ENCODE data around the gene AKR1A1.

Gene AKR1A1

DNA sequence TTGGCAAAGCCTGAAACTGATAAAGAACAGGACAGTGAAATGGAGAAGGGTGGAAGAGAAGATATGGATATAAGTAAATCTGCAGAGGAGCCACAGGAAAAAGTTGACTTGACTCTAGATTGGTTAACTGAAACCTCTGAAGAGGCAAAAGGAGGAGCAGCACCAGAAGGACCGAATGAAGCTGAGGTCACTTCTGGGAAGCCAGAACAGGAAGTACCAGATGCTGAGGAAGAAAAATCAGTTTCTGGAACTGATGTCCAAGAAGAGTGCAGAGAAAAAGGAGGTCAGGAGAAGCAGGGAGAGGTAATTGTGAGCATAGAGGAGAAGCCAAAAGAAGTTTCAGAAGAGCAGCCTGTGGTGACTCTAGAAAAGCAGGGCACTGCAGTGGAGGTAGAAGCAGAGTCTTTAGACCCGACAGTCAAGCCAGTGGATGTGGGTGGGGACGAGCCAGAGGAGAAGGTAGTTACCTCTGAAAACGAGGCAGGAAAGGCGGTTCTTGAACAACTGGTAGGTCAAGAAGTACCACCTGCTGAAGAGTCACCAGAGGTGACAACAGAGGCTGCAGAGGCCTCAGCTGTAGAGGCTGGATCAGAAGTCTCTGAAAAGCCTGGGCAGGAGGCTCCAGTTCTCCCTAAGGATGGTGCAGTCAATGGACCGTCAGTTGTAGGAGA, 56.9 kb downstream of the AKR1A1 start:
- no peak for DNase-seq (ENCODE audit: low read depth)
- no peak overlapping the region for H3K4me3 ChIP-seq (ENCODE audit: low read depth, low read length)
- TF ChIP-seq, protein P1, sequence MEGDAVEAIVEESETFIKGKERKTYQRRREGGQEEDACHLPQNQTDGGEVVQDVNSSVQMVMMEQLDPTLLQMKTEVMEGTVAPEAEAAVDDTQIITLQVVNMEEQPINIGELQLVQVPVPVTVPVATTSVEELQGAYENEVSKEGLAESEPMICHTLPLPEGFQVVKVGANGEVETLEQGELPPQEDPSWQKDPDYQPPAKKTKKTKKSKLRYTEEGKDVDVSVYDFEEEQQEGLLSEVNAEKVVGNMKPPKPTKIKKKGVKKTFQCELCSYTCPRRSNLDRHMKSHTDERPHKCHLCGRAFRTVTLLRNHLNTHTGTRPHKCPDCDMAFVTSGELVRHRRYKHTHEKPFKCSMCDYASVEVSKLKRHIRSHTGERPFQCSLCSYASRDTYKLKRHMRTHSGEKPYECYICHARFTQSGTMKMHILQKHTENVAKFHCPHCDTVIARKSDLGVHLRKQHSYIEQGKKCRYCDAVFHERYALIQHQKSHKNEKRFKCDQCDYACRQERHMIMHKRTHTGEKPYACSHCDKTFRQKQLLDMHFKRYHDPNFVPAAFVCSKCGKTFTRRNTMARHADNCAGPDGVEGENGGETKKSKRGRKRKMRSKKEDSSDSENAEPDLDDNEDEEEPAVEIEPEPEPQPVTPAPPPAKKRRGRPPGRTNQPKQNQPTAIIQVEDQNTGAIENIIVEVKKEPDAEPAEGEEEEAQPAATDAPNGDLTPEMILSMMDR (IDR thresholded peaks at IDR 0.05; ENCODE audit: control insufficient read depth, extremely low read depth, insufficient read depth) = no peak

DNA sequence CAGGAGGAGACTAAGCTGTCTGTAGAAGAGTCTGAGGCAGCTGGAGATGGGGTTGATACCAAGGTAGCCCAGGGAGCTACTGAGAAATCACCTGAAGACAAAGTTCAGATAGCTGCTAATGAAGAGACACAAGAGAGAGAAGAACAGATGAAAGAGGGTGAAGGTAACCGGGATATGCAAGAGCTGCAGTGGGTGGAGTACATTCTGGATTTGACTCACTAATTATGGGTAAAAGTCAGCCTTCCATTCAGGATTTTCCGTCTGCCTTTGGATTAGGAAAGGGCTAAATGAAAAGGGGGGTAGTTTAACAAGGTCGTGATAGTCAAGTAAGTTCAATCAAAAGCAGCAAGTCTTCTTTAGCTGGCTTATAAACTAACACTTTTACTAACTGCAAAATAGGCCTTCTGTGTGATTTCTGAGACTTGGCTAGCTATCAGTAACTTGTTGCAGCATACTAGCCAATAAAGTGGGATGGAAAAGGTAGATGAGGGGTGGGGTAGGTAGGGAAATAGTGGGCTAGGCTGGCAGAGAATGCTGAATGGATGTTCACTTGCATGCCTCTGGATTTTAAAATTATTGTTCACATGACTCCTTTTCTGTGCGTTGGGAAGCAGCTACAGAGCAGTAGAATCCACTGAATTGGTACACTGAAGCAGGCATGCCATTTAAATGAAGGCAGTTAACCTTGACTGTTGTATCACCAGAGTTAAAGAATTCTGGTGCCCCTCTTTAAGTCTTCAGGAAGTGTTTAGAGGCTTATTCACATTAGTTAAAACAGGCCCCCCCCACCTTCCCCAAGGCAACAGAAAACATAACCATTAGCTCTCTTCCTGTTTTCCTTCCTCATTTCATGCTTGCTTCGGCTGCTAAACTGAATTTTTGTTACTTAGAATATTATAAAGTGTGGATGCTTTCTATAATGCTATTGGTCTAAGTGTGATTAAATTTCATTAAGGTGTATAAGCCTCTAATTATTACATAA, 57.8 kb downstream of the AKR1A1 start:
- DNase-seq (ENCODE audit: low read depth) = no peak
- H3K4me3 ChIP-seq (ENCODE audit: low read depth, low read length) = no peak overlapping the region
- TF ChIP-seq, protein P1 (IDR thresholded peaks at IDR 0.05; ENCODE audit: control insufficient read depth, extremely low read depth, insufficient read depth) = no peak

DNA sequence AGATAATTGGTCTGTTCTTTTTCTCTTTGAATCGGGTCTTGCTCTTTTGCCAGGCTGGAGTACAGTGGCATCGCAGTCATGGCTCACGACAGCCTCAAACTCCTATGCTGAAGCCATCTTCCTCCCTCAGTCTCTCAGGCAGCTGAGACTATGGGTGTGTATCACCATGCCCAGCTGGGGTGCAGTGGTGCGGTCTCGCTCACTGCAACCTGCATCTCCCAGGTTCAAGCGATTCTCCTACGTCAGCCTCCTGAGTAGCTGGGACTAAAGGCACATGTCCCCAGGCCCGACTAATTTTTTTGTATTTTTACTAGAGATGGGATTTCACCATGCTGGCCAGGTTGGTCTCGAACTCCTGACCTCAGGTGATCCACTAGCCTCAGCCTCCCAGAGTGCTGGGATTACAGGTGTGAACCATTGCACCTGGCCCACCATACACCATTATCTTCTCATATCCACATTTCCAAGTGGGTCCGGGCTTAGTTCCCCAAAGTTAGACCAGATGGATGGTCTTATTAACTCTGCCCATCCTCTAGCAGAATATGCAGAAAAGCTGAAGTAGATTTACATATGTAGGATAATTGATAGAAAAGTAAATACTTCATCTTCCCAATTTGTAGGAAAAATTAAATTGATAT, 60.1 kb downstream of the AKR1A1 start:
- TF ChIP-seq, protein P1 (IDR thresholded peaks at IDR 0.05; ENCODE audit: control insufficient read depth, extremely low read depth, insufficient read depth) = no peak
- no peak overlapping the region for H3K4me3 ChIP-seq (ENCODE audit: low read depth, low read length)
- DNase-seq (ENCODE audit: low read depth) = no peak

DNA sequence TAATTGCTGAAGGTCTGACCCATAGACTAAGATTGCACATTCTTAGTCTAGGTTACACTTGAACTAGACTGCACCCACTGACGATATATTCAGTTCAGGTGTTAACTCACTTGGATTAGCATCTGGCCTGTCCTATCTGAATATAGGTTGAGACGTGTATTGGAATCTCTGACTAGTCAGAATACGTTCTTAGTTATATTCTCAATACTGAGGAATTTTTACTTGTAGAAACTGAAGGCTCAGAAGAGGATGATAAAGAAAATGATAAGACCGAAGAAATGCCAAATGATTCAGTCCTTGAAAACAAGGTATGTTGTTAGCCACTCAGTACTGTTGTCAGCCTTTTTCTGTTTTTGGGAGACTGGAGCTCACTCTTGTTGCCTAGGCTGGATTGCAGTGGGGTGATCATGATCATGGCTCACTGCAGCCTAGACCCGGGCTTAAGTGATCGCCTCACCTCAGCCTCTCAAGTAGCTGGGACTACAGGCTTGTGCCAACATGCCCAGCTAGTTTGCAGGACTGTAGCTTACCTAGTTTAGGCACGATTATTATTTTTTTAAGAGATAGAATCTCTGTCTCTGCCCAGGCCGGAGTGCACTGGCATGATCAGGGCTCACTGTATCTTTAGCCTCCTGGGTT, 62.4 kb downstream of the AKR1A1 start:
- no peak for DNase-seq (ENCODE audit: low read depth)
- H3K4me3 ChIP-seq (ENCODE audit: low read depth, low read length) = no peak overlapping the region
- TF ChIP-seq, protein P1 (IDR thresholded peaks at IDR 0.05; ENCODE audit: control insufficient read depth, extremely low read depth, insufficient read depth) = no peak

DNA sequence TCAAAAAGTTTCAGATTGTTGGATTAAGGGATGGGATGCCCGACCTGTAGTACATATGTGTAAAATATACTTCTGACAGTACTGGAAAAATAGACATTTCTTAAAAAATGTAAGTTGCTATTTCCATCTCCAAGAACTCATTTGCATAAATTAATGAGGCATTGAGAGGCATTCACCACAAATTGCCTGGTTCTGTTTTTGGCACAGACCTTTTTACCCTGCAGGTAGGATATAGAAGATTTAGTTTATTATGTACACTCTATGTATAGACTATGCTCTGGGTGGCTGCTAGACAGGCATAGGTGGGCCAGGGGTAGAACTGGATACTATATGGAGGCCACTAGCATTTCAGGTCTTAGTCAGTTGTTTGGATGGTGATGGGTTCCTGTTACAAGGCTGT, 65.3 kb downstream of the AKR1A1 start:
- TF ChIP-seq, protein P1 (IDR thresholded peaks at IDR 0.05; ENCODE audit: control insufficient read depth, extremely low read depth, insufficient read depth) = no peak
- DNase-seq (ENCODE audit: low read depth) = no peak
- no peak overlapping the region for H3K4me3 ChIP-seq (ENCODE audit: low read depth, low read length)

DNA sequence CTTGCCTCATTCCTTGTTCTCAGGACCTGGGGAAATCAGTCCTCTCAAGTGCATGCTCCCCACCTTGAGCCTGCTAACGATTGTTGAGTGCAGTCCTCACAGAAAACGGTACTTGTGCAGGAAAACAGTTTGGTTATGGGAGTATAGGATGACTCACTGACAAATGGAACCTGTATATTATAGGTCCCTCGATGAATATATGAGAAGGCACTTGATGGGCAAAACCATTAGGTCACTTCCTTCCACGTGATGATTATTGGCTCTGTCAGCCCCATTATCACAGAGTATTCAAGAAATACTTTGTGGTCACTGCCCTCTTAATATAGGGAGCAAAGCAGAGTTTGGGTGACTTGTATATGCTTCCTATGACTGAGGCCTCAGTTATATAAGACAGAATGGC, 67.0 kb downstream of the AKR1A1 start:
- TF ChIP-seq, protein P1 (IDR thresholded peaks at IDR 0.05; ENCODE audit: control insufficient read depth, extremely low read depth, insufficient read depth) = no peak
- no peak for DNase-seq (ENCODE audit: low read depth)
- no peak overlapping the region for H3K4me3 ChIP-seq (ENCODE audit: low read depth, low read length)

Measured in LNCaP clone FGC (cell line).